Esophagus muscularis mucosa (tissue), 4 donors: ENCODE data around the gene DKKL1. TPM values are rescaled to one million over a fixed set of nuclear protein-coding genes. Genes with fewer than 3 reads are reported as not detected.

ENCODE experiments used
- DNase-seq: peaks from one replicate; pipeline ENCODE4 v3.0.0-alpha.2; 2017; ENCODE audit errors: extremely low spot score
- H3K27ac ChIP-seq, 4 donors: fragments of 200-600 bp; sonication (generic); replicated peaks in 1 of 4; 1 replicate in 3 of 4; 2 replicates in 1 of 4; pipeline ENCODE4 v1.5.1; 2016 to 2019; ENCODE audit warnings: mild to moderate bottlenecking in 1 of 4
- H3K27me3 ChIP-seq, 4 donors: fragments of 200-600 bp; sonication (generic); one replicate each; pipeline versions ENCODE4 v1.5.1 to v1.6.0; 2016 to 2019
- H3K36me3 ChIP-seq, 4 donors: fragments of 200-600 bp; sonication (generic); one replicate each; pipeline ENCODE4 v1.5.1; 2016 to 2019
- H3K4me1 ChIP-seq, 4 donors: fragments of 200-600 bp; sonication (generic); one replicate each; pipeline ENCODE4 v1.5.1; 2016 to 2019
- H3K4me3 ChIP-seq, 4 donors: fragments of 200-600 bp; sonication (generic); 1 replicate in 2 of 4; 2 replicates in 2 of 4; pipeline ENCODE4 v1.5.1; 2016 to 2019; ENCODE audit warnings: mild to moderate bottlenecking in 4 of 4, moderate library complexity in 1 of 4
- H3K9me3 ChIP-seq, 4 donors: fragments of 200-600 bp; sonication (generic); 1 replicate in 3 of 4; 2 replicates in 1 of 4; pipeline ENCODE4 v1.5.1; 2016 to 2019
- EP300 ChIP-seq: sonication (generic); formaldehyde crosslinking; IDR thresholded peaks from one replicate; pipeline ENCODE4 v1.6.1; 2017; ENCODE audit warnings: antibody characterized with exemption
- POLR2A ChIP-seq: fragments of 450-650 bp; IDR thresholded peaks from one replicate; pipeline ENCODE4 v1.6.1; 2017; ENCODE audit warnings: antibody characterized with exemption, moderate library complexity, mild to moderate bottlenecking, low read depth
- POLR2AphosphoS5 ChIP-seq, 2 donors: sonication (generic); formaldehyde crosslinking; IDR thresholded peaks; one replicate each; pipeline ENCODE4 v1.6.1; 2017; ENCODE audit warnings: antibody characterized with exemption in 2 of 2
- WGBS: methylation state at CpG from one replicate; pipeline ENCODE4 v1.1.5; 2018; 5-methylcytosine and 5-hydroxymethylcytosine counted together
- intact Hi-C: fragments of 100-400 bp; cut with DNase I; formaldehyde crosslinking; loops from one replicate; pipeline ENCODE4 v1.15.1; 2023
- total RNA-seq, 4 donors: library from RNA; depleted of rRNA; stranded (reverse); fragments of >200 nt; gene quantifications; one replicate each; pipeline versions ENCODE4 v1.1.0 to v1.2.1, GENCODE V29; 2016
- TF ChIP-seq, protein P1 (sequence below), 3 experiments: fragments of 200-600 bp in 2 of 3; fragments of 450-650 bp in 1 of 3; sonication (generic) in 2 of 3; IDR thresholded peaks; one replicate each; pipeline ENCODE4 v1.5.1; 2017 to 2019; ENCODE audit warnings: antibody characterized with exemption in 3 of 3, mild to moderate bottlenecking in 2 of 3, moderate library complexity in 1 of 3

DKKL1 gene
- total RNA-seq, 4 donors from 2014 or later = 0.40 to 0.83 (median 0.83) TPM; not detected in 1

DNA sequence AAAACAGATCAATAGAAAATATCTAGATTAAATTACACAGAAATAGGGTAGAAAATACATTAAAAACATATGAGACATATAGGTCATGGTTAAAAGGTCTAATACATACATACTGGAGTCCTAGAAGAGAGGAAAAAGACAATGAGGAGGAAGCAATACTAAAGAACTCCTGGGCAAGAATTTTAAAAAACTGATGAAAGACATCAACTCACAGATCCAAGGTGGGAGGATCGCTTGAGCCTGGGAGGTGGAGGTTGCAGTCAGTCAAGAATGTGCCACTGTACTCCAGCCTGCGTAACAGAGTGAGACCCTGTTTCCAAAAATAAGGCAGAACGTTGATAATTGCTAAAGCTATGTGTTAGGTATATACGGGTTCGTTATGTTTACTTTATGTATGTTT lies 19.0 kb downstream of the DKKL1 start:
- Histone ChIP-seq H3K27ac (no peak overlapping the region), H3K9me3 (peaks cover 0 to 18% (median 14%) of the 10 kb centered on the region in 4 donors), H3K4me1 (peaks cover 0 to 2% (median under 1%) of the 10 kb centered on the region in 4 donors), H3K27me3 (peaks cover 0 to 12% (median 0%) of the 10 kb centered on the region in 4 donors), H3K36me3 (no peaks in the 10 kb centered on the region), H3K4me3 (no peak overlapping the region)
- DNase-seq = no peak
- intact Hi-C loops = no loop called here
- TF ChIP-seq EP300 (no peak), POLR2A (no peak), POLR2AphosphoS5 (IDR thresholded peaks at IDR 0.05) (no peak)
- TF ChIP-seq, protein P1, sequence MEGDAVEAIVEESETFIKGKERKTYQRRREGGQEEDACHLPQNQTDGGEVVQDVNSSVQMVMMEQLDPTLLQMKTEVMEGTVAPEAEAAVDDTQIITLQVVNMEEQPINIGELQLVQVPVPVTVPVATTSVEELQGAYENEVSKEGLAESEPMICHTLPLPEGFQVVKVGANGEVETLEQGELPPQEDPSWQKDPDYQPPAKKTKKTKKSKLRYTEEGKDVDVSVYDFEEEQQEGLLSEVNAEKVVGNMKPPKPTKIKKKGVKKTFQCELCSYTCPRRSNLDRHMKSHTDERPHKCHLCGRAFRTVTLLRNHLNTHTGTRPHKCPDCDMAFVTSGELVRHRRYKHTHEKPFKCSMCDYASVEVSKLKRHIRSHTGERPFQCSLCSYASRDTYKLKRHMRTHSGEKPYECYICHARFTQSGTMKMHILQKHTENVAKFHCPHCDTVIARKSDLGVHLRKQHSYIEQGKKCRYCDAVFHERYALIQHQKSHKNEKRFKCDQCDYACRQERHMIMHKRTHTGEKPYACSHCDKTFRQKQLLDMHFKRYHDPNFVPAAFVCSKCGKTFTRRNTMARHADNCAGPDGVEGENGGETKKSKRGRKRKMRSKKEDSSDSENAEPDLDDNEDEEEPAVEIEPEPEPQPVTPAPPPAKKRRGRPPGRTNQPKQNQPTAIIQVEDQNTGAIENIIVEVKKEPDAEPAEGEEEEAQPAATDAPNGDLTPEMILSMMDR (IDR thresholded peaks at IDR 0.05) = no peak
- 88% methylated on average over 5 of the region's 5 CpGs for WGBS

DNA sequence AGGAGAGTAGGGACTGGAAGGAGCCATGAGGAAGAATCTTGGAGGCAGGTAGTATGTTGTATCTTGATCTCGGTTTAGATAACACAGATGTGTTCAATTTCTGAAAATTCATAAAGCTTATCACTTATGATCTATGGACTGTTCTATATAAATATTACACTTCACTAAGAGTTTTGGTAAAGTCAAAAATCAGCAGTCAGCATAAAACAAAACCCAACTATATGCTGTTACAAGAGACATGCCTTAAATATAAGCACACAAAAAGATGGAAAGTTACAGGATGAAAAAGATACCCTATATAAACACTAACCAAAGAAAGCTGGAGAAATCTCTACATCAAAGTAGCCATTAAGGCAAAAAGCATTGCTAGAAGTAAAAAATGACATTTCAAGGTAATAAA lies 19.9 kb downstream of the DKKL1 start:
- intact Hi-C loops = no loop called here
- Histone ChIP-seq H3K36me3 (no peaks in the 10 kb centered on the region), H3K27me3 (peaks cover 0 to 20% (median 0%) of the 10 kb centered on the region in 4 donors), H3K4me3 (no peak overlapping the region), H3K4me1 (peaks cover 0 to 10% (median 7%) of the 10 kb centered on the region in 4 donors), H3K27ac (no peak overlapping the region), H3K9me3 (peaks cover 0 to 18% (median 14%) of the 10 kb centered on the region in 4 donors)
- DNase-seq = no peak
- 82% methylated on average over 1 of the region's 1 CpG for WGBS
- TF ChIP-seq EP300 = no peak
- no peak for TF ChIP-seq POLR2A
- TF ChIP-seq, protein P1 (IDR thresholded peaks at IDR 0.05) = no peak
- TF ChIP-seq POLR2AphosphoS5 (IDR thresholded peaks at IDR 0.05) = no peak

DNA sequence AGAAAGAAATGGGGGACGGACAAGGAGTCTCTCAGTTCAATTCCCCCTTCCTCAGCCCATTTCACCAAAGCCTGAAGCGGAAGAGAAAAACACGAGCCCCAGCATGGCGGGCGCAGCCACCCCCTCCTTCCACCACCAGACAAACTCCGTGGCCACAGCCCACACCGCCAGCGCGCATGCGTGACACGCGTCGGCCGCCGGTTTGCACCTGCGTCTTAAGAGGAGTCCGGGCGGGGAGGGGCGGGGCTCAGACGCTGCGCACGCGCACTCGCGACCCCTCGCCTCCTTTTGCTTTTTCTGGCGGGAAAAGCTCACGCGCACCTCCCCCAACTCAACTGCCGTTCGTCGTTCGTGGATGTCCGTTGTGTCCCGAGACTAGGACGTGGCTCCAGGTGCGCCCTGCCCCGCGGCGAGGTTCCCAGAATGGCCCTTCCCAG lies 24.3 kb downstream of the DKKL1 start, which contains the start of gene KASH5:
Gene KASH5, plus strand, starts transcription at position 314 of the 437 bp plus-strand sequence. CDS start 2,635 bp downstream, outside the sequence.
- Histone ChIP-seq H3K27ac (no peak within 1 kb of the TSS), H3K4me3 (peak within 1 kb of the TSS; percentile 22 to 30 (median 26)), H3K27me3 (peaks cover 0 to 44% (median 0%) of the 10 kb centered on the region in 4 donors), H3K9me3 (peaks cover 0 to 5% (median 2%) of the 10 kb centered on the region in 4 donors), H3K36me3 (no peaks in the 10 kb centered on the region), H3K4me1 (peaks cover 0 to 14% (median 8%) of the 10 kb centered on the region in 4 donors)
- intact Hi-C loops = no loop called here
- 53% methylated on average over 40 of the region's 40 CpGs for WGBS
- DNase-seq = no peak
- TF ChIP-seq POLR2AphosphoS5 (IDR thresholded peaks at IDR 0.05) (peak in 1 of 2 donors; percentile 40), EP300 (no peak), POLR2A (no peak)
- TF ChIP-seq, protein P1 (IDR thresholded peaks at IDR 0.05) = no peak

DNA sequence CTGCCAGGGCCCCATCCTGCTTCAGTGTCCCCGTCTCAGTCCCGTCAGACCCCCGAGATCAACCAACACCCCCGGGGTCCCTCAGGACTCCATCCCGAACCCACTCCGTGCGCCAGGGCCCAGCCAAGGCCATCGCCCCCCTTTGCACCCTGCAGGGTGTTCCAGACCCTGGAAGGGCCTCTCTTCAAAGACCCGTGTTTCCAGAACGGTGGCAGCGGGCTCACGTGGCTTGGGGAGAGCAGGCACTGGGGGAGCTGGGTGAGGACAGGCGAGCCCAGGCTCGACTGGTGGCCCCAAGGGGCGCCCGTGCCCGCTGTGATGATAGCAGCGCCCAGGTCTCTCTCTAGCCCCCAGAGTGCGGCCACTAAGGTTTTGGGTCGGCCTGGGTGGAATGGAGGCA lies 25.7 kb downstream of the DKKL1 start:
- Histone ChIP-seq H3K9me3 (no peaks in the 10 kb centered on the region), H3K4me1 (peaks cover 0 to 14% (median 8%) of the 10 kb centered on the region in 4 donors), H3K27ac (no peak overlapping the region), H3K27me3 (peaks cover 0 to 58% (median 0%) of the 10 kb centered on the region in 4 donors), H3K36me3 (no peaks in the 10 kb centered on the region), H3K4me3 (no peak overlapping the region)
- intact Hi-C loops = no loop called here
- no peak for DNase-seq
- no peak for TF ChIP-seq EP300
- no peak for TF ChIP-seq POLR2A
- TF ChIP-seq POLR2AphosphoS5 (IDR thresholded peaks at IDR 0.05) = no peak
- TF ChIP-seq, protein P1 (IDR thresholded peaks at IDR 0.05) = no peak
- 81% methylated on average over 10 of the region's 20 CpGs for WGBS
